Mucosa of descending colon (tissue), 3 donors: ENCODE measurements around the gene TSPAN32. TPM values are rescaled to one million over a fixed set of nuclear protein-coding genes. Genes with fewer than 3 reads are reported as not detected.

Source experiments
- ATAC-seq: fragments of 200-7000 bp; cut with Tn5 transposase; one replicate; pipeline ENCODE4 v1.9.1; 2020; ENCODE audit warnings: mild to moderate bottlenecking, moderate library complexity
- DNase-seq, 3 donors: peaks; one replicate each; pipeline ENCODE4 v3.0.0-alpha.2; 2020
- H3K36me3 ChIP-seq: fragments of 200-600 bp; one replicate; pipeline ENCODE4 v1.8.0; 2021; ENCODE audit warnings: low read depth, mild to moderate bottlenecking
- H3K4me1 ChIP-seq: fragments of 200-600 bp; one replicate; pipeline ENCODE4 v1.8.0; 2021; ENCODE audit warnings: low read depth, mild to moderate bottlenecking
- H3K4me3 ChIP-seq: fragments of 200-600 bp; one replicate; pipeline ENCODE4 v1.8.0; 2021; ENCODE audit warnings: mild to moderate bottlenecking
- H3K9me3 ChIP-seq: fragments of 200-600 bp; one replicate; pipeline ENCODE4 v1.8.0; 2021; ENCODE audit warnings: mild to moderate bottlenecking
- intact Hi-C, 2 donors: fragments of 100-400 bp; cut with DNase I in 1 of 2; cut with micrococcal nuclease in 1 of 2; formaldehyde crosslinking; loops; one replicate each; pipeline versions ENCODE4 v1.11.0 to v1.11.1; 2022; cut with DNase I, micrococcal nuclease
- total RNA-seq, 3 donors: library from RNA; stranded (reverse); fragmentation: NEBNext Ultra II Directional in 2 of 3; extraction: Animal tissue kit (Norgen Biotek cat#: 25700) in 2 of 3; gene quantifications; one replicate each; pipeline versions ENCODE4 v1.2.1 to v1.2.4, GENCODE V29; 2021 to 2023
- TF ChIP-seq, protein P1 (sequence below): fragments of 200-600 bp; IDR thresholded peaks from one replicate; pipeline ENCODE4 v1.8.0; 2022; ENCODE audit warnings: antibody characterized with exemption, mild to moderate bottlenecking
- donor health status: DM: no; HTN: no; CAD: no; lungs with moderate emphysema.
- donor health status: DM: no; HTN: no; CAD: no.
- donor health status: DM: no; HTN: yes; CAD: no.

Gene TSPAN32
- total RNA-seq, 3 donors from 2014 or later: 1.2 to 2.8 (median 2.6) TPM

DNA sequence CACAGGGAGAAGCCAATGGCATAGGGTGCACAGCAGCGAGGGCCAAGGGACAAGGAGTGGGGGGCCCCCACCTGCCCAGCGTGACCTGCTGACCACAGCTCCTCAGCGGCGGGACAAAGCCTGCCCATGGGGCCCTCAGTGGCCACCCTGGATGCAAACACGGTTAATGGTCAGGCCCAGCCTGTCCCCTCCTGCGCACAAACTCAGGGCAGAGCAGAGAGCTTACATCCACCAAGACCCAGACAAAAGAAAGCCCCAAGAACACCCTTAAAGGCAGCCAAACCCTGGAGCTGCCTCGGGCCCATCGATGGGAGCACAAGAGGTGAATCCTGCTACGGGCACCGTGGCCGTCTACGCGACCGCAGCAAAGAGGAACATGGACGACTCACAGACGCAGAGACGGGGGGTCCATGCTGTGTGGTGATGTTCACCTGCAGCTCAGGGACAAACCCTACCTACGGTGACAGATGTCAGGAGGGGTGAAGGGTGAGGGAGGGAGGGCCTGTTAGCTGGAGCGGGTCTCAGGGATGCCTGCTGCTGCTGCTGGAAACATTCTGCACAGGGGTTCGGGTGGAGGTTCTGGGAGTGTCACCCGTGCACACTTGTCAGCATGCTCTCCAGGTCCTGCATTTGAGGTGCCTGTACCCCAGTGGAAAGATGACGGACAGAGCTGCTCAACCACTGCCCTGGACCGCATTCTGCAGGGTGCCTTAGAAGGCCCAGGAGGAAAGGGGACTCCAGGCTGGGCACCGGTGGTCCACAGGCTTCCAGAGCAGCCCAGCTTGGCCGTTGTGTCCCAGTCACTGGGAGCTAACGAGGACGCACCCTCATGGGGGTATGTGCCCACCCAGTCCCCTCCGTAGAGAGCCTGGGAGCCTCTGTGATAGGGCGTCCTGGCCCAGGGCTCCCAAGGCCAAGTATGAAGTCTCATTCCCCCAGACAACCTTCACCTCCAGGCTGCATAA lies 43.0 kb upstream of the TSPAN32 start:
- TF ChIP-seq, protein P1, sequence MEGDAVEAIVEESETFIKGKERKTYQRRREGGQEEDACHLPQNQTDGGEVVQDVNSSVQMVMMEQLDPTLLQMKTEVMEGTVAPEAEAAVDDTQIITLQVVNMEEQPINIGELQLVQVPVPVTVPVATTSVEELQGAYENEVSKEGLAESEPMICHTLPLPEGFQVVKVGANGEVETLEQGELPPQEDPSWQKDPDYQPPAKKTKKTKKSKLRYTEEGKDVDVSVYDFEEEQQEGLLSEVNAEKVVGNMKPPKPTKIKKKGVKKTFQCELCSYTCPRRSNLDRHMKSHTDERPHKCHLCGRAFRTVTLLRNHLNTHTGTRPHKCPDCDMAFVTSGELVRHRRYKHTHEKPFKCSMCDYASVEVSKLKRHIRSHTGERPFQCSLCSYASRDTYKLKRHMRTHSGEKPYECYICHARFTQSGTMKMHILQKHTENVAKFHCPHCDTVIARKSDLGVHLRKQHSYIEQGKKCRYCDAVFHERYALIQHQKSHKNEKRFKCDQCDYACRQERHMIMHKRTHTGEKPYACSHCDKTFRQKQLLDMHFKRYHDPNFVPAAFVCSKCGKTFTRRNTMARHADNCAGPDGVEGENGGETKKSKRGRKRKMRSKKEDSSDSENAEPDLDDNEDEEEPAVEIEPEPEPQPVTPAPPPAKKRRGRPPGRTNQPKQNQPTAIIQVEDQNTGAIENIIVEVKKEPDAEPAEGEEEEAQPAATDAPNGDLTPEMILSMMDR: no peak
- DNase-seq: no peak
- ATAC-seq: no peak
- intact Hi-C loops: no loop called here
- no peaks in the 10 kb centered on the region for H3K9me3 ChIP-seq
- H3K4me3 ChIP-seq: no peak overlapping the region
- H3K36me3 ChIP-seq: no peaks in the 10 kb centered on the region
- H3K4me1 ChIP-seq: no peaks in the 10 kb centered on the region

DNA sequence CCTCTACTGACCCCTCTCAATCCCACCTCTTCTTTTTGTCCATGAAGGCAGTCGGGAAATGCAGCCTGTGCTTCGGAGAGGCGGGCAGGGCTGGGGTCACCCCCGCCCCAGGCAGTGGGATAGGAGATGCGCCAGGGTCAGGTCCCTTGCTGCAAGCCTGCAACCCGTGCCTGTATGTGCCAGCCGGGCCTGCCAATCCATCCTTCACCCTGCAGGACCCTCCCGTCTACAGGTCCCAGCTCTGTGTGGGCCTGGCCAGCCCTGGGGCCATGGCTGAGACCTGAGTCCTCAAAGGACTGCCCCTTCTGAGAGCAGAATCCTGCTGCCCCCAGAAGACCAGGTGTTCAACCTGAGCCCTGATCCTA lies 42.4 kb upstream of the TSPAN32 start:
- TF ChIP-seq, protein P1: no peak
- no peak for DNase-seq

DNA sequence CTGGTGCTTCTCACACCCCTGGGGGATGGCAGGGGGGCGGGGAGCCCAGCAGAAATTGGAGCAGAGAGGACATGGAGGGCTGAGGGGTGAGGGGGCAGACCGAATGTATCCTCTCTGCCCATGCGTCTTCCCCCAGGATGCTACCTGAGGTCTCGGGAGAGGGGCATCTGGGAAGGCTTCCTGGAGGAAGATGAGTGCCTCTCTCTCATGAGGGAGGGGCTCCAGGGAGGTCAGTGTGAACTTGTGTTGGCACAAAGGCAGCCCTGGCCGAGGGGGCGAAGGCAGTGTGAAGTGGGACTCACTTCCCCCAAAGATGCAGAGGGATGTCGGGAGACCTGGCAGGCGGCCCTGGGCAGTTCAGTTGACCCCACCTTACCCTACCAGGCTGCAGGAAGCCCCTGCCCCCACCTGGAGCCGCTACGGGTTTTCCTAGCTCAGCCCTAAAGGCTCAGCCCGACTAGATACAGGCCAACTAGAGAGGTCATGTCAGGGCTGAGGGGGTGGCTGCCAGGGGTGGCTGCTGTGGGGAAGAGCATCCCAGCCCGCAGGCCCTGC lies 41.8 kb upstream of the TSPAN32 start:
- intact Hi-C loops: no loop called here
- Histone ChIP-seq H3K36me3 (no peaks in the 10 kb centered on the region), H3K4me1 (no peaks in the 10 kb centered on the region), H3K4me3 (no peak overlapping the region), H3K9me3 (no peaks in the 10 kb centered on the region)
- TF ChIP-seq, protein P1: no peak
- ATAC-seq (no peak), DNase-seq (no peak)

More for the DNA sequence above, 42.4 kb upstream of the TSPAN32 start:
- ATAC-seq: no peak
- H3K4me1 ChIP-seq: no peaks in the 10 kb centered on the region
- no peaks in the 10 kb centered on the region for H3K36me3 ChIP-seq
- H3K9me3 ChIP-seq: no peaks in the 10 kb centered on the region
- intact Hi-C loops: no loop called here
- no peak overlapping the region for H3K4me3 ChIP-seq

DNA sequence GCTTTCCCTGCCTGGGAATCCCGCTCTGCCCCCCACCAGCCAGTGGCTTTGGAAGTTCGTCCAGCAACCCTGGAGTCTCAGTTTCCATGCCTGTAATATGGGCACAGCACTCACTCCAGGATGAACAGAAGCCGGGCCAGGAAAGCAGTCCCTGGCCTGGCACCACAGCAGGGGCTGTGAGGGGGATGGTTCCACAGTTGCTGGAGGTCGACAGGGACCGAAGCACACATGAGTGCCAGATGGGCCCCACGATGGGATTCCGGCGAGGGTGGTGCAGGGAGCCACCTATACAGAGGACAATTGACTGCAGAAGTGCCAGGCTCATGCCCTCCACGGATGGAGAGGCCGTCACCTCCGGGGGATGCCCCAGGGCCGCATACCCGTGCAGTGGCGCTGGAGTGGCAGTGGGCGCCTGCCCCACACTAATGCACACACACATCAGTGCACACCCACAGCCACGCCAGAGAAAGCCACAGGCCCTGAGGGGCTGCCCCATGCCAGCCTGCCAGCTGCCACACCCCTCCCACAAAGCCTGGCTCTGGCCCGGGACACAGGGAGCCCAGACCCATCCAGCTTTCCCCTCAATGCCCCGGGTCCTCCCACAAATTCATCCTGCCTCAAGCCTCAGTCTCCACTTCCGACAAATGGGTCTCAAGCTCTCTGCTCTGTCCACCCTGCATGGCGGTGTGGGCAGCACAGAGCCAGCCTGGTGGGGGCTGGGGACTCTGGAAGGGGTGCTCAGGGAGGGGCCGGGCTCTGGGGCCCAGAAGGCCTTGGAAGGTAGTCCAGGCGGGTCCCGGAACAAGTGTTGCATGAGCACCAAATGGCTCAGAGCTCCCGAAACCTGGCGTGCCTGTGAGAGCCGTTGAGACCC lies 41.1 kb upstream of the TSPAN32 start:
- TF ChIP-seq, protein P1: no peak
- Histone ChIP-seq H3K4me1 (no peaks in the 10 kb centered on the region), H3K36me3 (no peaks in the 10 kb centered on the region), H3K9me3 (no peaks in the 10 kb centered on the region), H3K4me3 (no peak overlapping the region)
- DNase-seq: peak in 1 of 3 donors; percentile 14
- intact Hi-C loops: no loop called here
- ATAC-seq: no peak

DNA sequence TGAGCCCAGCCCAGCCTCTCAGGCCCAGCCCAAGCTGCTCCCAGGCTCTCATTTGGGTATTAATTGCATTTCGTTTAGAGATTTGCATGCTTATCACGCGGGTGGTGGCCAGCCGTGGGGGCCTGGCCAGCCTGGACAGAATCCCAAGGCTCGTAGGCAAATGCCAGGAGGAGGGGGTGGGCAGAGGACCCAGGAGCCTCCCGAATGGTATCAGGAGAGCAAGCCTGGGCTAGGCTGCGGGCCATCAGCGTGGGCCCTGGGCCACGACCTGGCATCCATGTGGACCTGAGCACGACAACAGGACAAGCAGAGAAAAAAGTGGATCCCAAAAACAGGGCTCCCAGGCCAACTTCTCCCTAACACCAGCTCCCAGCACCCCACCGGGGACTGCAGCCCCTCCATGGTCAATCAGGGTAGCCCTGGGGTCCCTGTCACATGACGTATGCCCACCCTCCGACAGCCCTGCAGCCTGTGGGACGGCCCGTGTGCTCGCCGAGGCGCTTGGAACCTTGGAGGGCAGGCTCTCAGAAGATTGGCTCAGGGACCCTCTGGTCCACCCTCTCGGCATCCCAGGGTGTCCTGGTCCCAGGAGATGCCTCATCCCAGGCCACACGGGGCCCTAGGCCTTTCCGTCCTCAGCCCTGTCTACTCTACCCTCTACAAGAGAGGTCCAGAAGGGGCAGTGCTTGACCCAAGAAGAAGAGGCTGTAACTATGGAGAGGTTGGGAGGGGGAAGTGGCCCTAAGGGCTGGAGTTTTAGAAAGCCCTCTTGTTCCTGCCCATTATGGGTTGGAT lies 40.2 kb upstream of the TSPAN32 start:
- H3K4me1 ChIP-seq: no peaks in the 10 kb centered on the region
- TF ChIP-seq, protein P1: no peak
- no peaks in the 10 kb centered on the region for H3K36me3 ChIP-seq
- ATAC-seq (no peak), DNase-seq (no peak)
- H3K9me3 ChIP-seq: no peaks in the 10 kb centered on the region
- no peak overlapping the region for H3K4me3 ChIP-seq
- intact Hi-C loops: no loop called here
